Hippocampal formation (tissue), 2 donors: ENCODE data around the gene PADI2.

Experiments used
- DNase-seq, 2 donors: peaks; one replicate each; lab custom pipeline; 2025; lab: John Stamatoyannopoulos, UW

PADI2 gene

DNA sequence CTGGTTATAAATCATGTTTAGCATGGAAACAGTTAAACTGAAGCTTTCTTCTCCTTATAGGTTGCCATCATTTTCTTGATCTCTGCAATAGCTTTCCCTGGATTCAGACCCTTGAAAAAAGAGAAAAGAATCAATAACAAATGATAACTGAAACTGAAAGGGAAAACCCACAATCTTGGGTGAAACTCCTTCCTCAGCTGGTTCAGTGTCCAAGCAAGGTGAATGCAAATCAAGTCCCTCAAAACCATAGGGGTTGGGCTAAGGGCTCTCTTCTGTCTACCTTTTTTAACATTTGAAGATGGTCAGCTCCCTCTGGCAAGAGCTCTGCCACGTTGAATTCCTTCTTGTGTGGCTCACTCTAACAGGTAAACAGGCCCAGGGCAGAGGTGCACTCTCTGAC is 100.4 kb downstream of the PADI2 start:
- DNase-seq, result no peak

DNA sequence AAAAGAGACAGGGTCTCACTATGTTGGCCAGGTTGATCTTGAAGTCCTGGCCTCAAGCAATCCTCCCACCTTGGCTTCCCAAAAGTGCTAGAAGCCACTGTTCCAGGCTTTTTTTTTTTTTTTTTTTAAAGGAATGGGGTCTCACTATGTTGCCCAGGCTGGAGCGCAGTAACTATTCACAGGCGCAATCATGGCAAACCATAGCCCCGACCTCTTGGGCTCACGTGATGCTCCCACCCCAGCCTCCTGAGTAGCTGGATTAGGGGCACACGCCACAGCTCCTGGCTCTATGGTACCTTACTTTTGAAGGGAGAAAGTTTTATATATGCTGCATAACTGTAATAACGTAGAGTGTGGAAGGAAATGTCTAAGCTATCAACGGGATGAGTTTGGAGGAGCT is 101.8 kb downstream of the PADI2 start:
- no peak for DNase-seq
